HepG2 (cell line): ENCODE results near the gene CD300LF. TPM values are rescaled to one million over a fixed set of nuclear protein-coding genes. Genes with fewer than 3 reads are reported as not detected.

Source experiments
- ARID2 ChIP-seq: sonication (generic); formaldehyde crosslinking; IDR thresholded peaks from 2 replicates; pipeline ENCODE4 v1.8.1; 2022; ENCODE audit warnings: mild to moderate bottlenecking, missing genetic modification reagents, borderline replicate concordance
- ATF1 ChIP-seq: IDR thresholded peaks from 2 replicates; pipeline ENCODE4 v1.6.1; 2016; ENCODE audit warnings: mild to moderate bottlenecking, control low read depth
- CBFB ChIP-seq: sonication (generic); formaldehyde crosslinking; IDR thresholded peaks from 2 replicates; pipeline ENCODE4 v1.4.0; 2020; ENCODE audit warnings: missing genetic modification reagents
- CHD2 ChIP-seq: IDR thresholded peaks from 2 replicates; pipeline ENCODE4 v1.6.1; 2011; ENCODE audit warnings: low read depth, low read length, improper control_type of control experiment
- ELF1 ChIP-seq: sonication (generic); formaldehyde crosslinking; IDR thresholded peaks from 2 replicates; pipeline ENCODE4 v1.4.0; 2020; ENCODE audit warnings: missing genetic modification reagents
- ETV5 ChIP-seq: IDR thresholded peaks from 2 replicates; pipeline ENCODE4 v1.6.1; 2018; ENCODE audit warnings: missing biosample characterization, missing genetic modification reagents, inconsistent platforms, borderline replicate concordance
- FOXJ3 ChIP-seq: sonication (generic); formaldehyde crosslinking; IDR thresholded peaks from 2 replicates; pipeline ENCODE4 v1.4.0; 2020; ENCODE audit warnings: missing genetic modification reagents, mild to moderate bottlenecking, borderline replicate concordance
- GABPA ChIP-seq, 2 experiments: IDR thresholded peaks; 2 replicates each; pipeline ENCODE4 v1.6.1; 2011 to 2016; ENCODE audit warnings: low read depth in 2 of 2, low read length in 1 of 2, missing biosample characterization in 1 of 2, missing genetic modification characterization in 1 of 2
- MAF1 ChIP-seq: sonication (generic); formaldehyde crosslinking; IDR thresholded peaks from 2 replicates; pipeline ENCODE4 v1.5.0; 2020; ENCODE audit warnings: missing genetic modification reagents, borderline replicate concordance
- MEIS1 ChIP-seq: sonication (generic); formaldehyde crosslinking; IDR thresholded peaks from 2 replicates; pipeline ENCODE4 v1.9.0; 2021; ENCODE audit warnings: mild to moderate bottlenecking, missing genetic modification reagents, moderate library complexity, borderline replicate concordance
- MYNN ChIP-seq: sonication (generic); formaldehyde crosslinking; IDR thresholded peaks from 2 replicates; pipeline ENCODE4 v1.4.0; 2020; ENCODE audit warnings: mild to moderate bottlenecking, low read depth, missing genetic modification reagents
- RBM22 ChIP-seq: fragments of 200-400 bp; formaldehyde crosslinking; optimal IDR thresholded peaks from 2 replicates; pipeline ENCODE3; 2017; ENCODE audit warnings: mild to moderate bottlenecking, low read length, moderate library complexity
- RFX5 ChIP-seq: IDR thresholded peaks from 2 replicates; pipeline ENCODE4 v1.6.1; 2011; ENCODE audit warnings: low read depth, low read length, improper control_type of control experiment
- TMF1 ChIP-seq: sonication (generic); formaldehyde crosslinking; IDR thresholded peaks from 2 replicates; pipeline ENCODE4 v1.8.1; 2022; ENCODE audit warnings: low read depth, missing genetic modification reagents
- ZFP37 ChIP-seq: sonication (generic); formaldehyde crosslinking; IDR thresholded peaks from 2 replicates; pipeline ENCODE4 v1.4.0; 2020; ENCODE audit warnings: missing genetic modification reagents, borderline replicate concordance
- ZNF264 ChIP-seq: sonication (generic); formaldehyde crosslinking; IDR thresholded peaks from 2 replicates; pipeline ENCODE4 v1.4.0; 2020; ENCODE audit warnings: missing genetic modification reagents
- polyA plus RNA-seq, 8 experiments: library from polyadenylated mRNA; depleted of rRNA in 3 of 8; stranded (reverse) in 7 of 8; unstranded in 1 of 8; fragments of >200 nt; fragmentation: Illumina TruSeq in 4 of 8; extraction: Trizol in 4 of 8; gene quantifications; 2 replicates each; pipeline versions ENCODE4 v1.2.1 to v1.2.3, GENCODE V29; 2011 to 2016; ENCODE audit warnings: low read depth in 4 of 8, missing spikeins in 1 of 8, mixed read lengths in 1 of 8; ENCODE audit not compliant: insufficient read depth in 1 of 8
- total RNA-seq, 5 experiments: library from RNA; depleted of rRNA; stranded (reverse); fragments of >200 nt; fragmentation: Illumina TruSeq; extraction: Trizol; gene quantifications; 2 replicates each; pipeline ENCODE4 v1.2.3, GENCODE V29; 2016; ENCODE audit warnings: low read depth in 1 of 5
- TF ChIP-seq, protein P1 (sequence below): sonication (generic); formaldehyde crosslinking; IDR thresholded peaks from 2 replicates; pipeline ENCODE4 v1.5.1; 2020; ENCODE audit warnings: missing genetic modification reagents, mild to moderate bottlenecking, borderline replicate concordance

CD300LF gene
- total and polyA plus RNA-seq, 2 of the 13 experiments (the other 11 are each of a cell fraction or from before 2014, with no cell fraction given) = not detected

DNA sequence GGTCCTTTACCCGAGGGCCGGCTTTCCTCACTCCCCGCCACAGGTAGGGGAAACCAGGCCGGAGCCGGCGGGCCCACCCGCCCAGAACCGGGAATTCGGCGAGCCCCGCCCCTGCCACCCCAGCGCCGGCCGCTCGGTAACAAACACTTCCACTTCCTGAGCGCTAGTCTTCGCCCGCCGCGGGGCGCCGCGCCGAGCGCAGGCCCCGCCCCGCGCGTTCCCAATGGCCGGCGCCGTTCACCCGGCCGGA lies 35.5 kb upstream of the CD300LF start (continued):
- TF ChIP-seq MEIS1 (no peak), GABPA (IDR thresholded peaks at IDR 0.05; ENCODE audit: low read depth, low read length) (no peak), GABPA (CRISPR knock-in tag; IDR thresholded peaks at IDR 0.05; ENCODE audit: low read depth) (no peak), FOXJ3 (CRISPR knock-in tag) (no peak), ETV5 (CRISPR knock-in tag) (peak; percentile 18; the same call in 1 of the 2 replicates), ARID2 (CRISPR knock-in tag) (peak; percentile 14; the same call in 1 of the 2 replicates), ATF1 (CRISPR knock-in tag) (no peak), RFX5 (no peak), ZFP37 (CRISPR knock-in tag) (no peak), MAF1 (CRISPR knock-in tag) (no peak), ELF1 (CRISPR knock-in tag) (peak; percentile 1; the same call in 1 of the 2 replicates), TMF1 (no peak), CBFB (CRISPR knock-in tag) (no peak), MYNN (CRISPR knock-in tag) (no peak; the same call in 1 of the 2 replicates), CHD2 (no peak), ZNF264 (no peak), RBM22 (no peak)
- TF ChIP-seq, protein P1, sequence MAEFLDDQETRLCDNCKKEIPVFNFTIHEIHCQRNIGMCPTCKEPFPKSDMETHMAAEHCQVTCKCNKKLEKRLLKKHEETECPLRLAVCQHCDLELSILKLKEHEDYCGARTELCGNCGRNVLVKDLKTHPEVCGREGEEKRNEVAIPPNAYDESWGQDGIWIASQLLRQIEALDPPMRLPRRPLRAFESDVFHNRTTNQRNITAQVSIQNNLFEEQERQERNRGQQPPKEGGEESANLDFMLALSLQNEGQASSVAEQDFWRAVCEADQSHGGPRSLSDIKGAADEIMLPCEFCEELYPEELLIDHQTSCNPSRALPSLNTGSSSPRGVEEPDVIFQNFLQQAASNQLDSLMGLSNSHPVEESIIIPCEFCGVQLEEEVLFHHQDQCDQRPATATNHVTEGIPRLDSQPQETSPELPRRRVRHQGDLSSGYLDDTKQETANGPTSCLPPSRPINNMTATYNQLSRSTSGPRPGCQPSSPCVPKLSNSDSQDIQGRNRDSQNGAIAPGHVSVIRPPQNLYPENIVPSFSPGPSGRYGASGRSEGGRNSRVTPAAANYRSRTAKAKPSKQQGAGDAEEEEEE (CRISPR knock-in tag) = peak; percentile 10; the same call in 1 of the 2 replicates
